BJ (cell line): ENCODE data around the gene F5. TPM values are rescaled to one million over a fixed set of nuclear protein-coding genes. Genes with fewer than 3 reads are reported as not detected.

Source experiments
- CTCF ChIA-PET: fragments of 350-600 bp; formaldehyde crosslinking; extraction: SDS; loops from one replicate; lab custom pipeline; 2021; ENCODE audit warnings: antibody characterized with exemption, inconsistent platforms; lab: Yijun Ruan, JAX
- POLR2A ChIA-PET: fragments of 300-600 bp; sonication (Branson Sonifier 250); formaldehyde crosslinking; extraction: SDS; loops from one replicate; lab custom pipeline; 2021; ENCODE audit warnings: antibody characterized with exemption; lab: Charles Lee
- DNase-seq: peaks from one replicate; pipeline ENCODE4 v3.0.0-alpha.2; 2011; ENCODE audit warnings: low read depth
- H3K27me3 ChIP-seq: 2 replicates; pipeline ENCODE4 v1.6.0; 2011; ENCODE audit warnings: low read length; ENCODE audit not compliant: control insufficient read depth, insufficient read depth
- H3K36me3 ChIP-seq: 2 replicates; pipeline ENCODE4 v1.5.1; 2011; ENCODE audit warnings: low read length; ENCODE audit not compliant: control insufficient read depth, insufficient read depth
- H3K4me3 ChIP-seq: 2 replicates; pipeline ENCODE4 v1.5.1; 2011; ENCODE audit warnings: low read depth, mild to moderate bottlenecking, control low read depth, low read length
- CTCF ChIP-seq: IDR thresholded peaks from 2 replicates; pipeline ENCODE4 v1.5.1; 2011; ENCODE audit warnings: low read depth, mild to moderate bottlenecking, control low read depth, inconsistent platforms, low read length, moderate library complexity; ENCODE audit not compliant: insufficient read depth
- polyA plus RNA-seq: library from polyadenylated mRNA; depleted of rRNA; stranded (reverse); fragments of >200 nt; gene quantifications from 2 replicates; pipeline ENCODE4 v1.2.3, GENCODE V29; 2011

F5 gene
- polyA plus RNA-seq, 1 experiment = not detected

DNA sequence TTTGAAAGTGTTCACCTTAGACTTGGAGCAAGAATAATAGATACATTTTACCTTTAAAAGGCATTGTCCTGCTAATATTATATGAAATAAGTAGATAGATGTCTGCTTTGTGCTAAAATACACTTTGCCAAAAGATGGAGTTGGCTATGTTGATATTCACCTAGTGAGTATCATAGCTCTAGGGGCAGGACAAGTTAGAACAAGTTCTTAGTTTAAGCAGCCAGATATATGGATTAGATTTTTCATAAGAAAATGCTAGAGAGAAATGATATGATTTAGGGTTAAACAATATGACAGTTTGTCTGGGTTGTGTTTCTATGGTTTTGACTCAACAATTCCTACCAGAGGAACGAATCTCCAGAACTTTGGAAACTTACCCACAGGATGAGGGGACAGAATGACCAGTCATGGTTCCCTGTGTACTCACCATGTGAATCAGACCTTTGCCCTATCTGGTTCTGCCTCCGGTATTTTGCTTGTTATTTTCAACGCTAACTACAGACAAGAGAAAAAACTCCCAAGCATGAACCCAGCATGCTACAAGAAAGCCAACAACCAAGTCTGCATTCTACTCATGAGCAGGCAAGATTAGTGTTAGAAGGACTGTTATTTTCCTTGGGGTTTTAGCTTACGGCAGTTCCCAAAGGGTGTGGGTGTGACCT is 1.7 kb downstream of the F5 start:
- TF ChIP-seq CTCF = no peak
- Histone ChIP-seq H3K27me3 (peaks cover 2% of the 10 kb centered on the region; the same call in 1 of the 2 replicates), H3K4me3 (no peak overlapping the region), H3K36me3 (no peaks in the 10 kb centered on the region)
- no peak for DNase-seq
- ChIA-PET CTCF (no interaction called here), POLR2A (no interaction called here)

GRCh38 chr1:169577981-169578738 is 8.1 kb downstream of the F5 start:
- ChIA-PET CTCF (interaction anchor here (1.3 kb wide), 1 partner anchor 8 kb away, joined by 3 read pairs; no protein-coding TSS in a partner anchor), POLR2A (no interaction called here)
- DNase-seq = no peak

DNA sequence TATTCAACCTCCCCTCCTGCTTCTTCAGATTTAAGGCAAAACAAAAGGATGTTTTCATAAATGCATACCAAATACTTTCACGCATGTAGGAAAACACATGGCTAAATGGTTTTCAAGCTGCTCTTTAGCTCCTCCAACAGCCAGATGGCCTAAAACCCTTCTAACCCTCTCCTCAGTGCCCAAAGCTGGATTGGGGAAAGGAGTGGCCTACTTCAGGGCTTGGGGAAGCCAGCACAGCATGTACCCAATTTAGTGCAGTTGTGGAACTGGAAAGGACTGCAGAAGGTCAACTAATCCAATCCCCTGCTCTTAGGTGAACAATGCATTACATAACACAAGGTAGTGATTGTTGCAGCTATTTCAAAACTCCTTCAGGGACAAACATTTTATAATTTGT is 9.3 kb downstream of the F5 start:
- ChIA-PET CTCF (no interaction called here), POLR2A (no interaction called here)
- TF ChIP-seq CTCF = no peak
- Histone ChIP-seq H3K27me3 (no peaks in the 10 kb centered on the region; the same call in 1 of the 2 replicates), H3K4me3 (no peak overlapping the region), H3K36me3 (no peaks in the 10 kb centered on the region)
- DNase-seq = no peak

More at GRCh38 chr1:169577981-169578738, 8.1 kb downstream of the F5 start:
- Histone ChIP-seq H3K27me3 (no peaks in the 10 kb centered on the region; the same call in 1 of the 2 replicates), H3K36me3 (no peaks in the 10 kb centered on the region), H3K4me3 (no peak overlapping the region)
- no peak for TF ChIP-seq CTCF

DNA sequence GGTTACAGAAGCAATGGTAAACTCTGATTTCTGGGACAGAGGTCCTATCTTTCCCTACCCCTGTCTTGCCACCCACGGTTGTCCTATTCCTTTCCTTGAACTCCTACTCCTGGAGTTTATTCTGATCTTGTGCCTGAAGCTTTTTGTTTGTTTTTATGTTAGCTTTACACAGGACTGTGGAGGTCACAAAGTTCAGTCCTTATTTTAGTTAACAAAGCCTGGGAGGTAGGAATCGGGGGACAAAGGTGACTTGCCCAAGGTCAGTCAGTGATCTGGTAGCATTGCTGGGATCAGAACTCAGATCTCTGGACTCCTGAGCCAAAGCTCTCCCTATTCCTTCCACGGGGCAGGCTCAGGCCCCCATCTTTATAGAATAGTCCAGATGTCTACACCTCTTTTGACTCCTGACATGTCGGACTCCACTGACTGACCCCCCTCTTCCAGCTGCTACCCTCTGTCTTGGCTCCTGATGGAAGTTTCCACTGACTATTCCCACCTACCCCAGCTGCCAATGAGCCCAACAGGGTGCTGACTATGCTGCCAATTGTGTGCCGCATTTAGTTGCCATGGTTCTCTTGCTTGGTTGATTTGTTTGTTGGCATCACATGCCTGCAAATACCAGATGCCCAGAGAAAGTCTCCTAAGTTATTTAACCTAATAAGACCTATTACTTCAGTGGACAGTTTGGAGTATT is 9.9 kb downstream of the F5 start:
- Histone ChIP-seq H3K4me3 (no peak overlapping the region), H3K27me3 (no peaks in the 10 kb centered on the region; the same call in 1 of the 2 replicates), H3K36me3 (no peaks in the 10 kb centered on the region)
- no peak for TF ChIP-seq CTCF
- no peak for DNase-seq
- ChIA-PET POLR2A (no interaction called here), CTCF (no interaction called here)

GRCh38 chr1:169574336-169574735 is 11.9 kb downstream of the F5 start:
- ChIA-PET CTCF (no interaction called here), POLR2A (no interaction called here)
- DNase-seq = no peak
- no peak for TF ChIP-seq CTCF
- Histone ChIP-seq H3K27me3 (no peaks in the 10 kb centered on the region; the same call in 1 of the 2 replicates), H3K4me3 (no peak overlapping the region), H3K36me3 (no peaks in the 10 kb centered on the region)
